OCI-LY3 (cell line): ENCODE data around the gene CCDC142.
A peak's percentile ranks its signal among the peaks of the same experiment; 100 is the strongest.

ENCODE experiments used
- H2AFZ ChIP-seq: fragments of 200-600, 300-600 bp; shearing (Covaris generic); 2 replicates; pipeline ENCODE4 v1.6.0; 2014; ENCODE audit warnings: antibody characterized with exemption, low read depth, low read length
- H3K27ac ChIP-seq: fragments of 200-600, 300-600 bp; sonication (generic); 2 replicates; pipeline ENCODE4 v1.5.1; 2014; ENCODE audit warnings: mild to moderate bottlenecking, low read length, moderate library complexity, mixed read lengths
- H3K27me3 ChIP-seq: fragments of 200-600, 300-600 bp; sonication (generic); 2 replicates; pipeline ENCODE4 v1.6.1; 2014; ENCODE audit warnings: low read depth, low read length, mixed read lengths
- H3K36me3 ChIP-seq: fragments of 200-600, 300-600 bp; sonication (generic); replicated peaks from 2 replicates; pipeline ENCODE3; 2014; ENCODE audit warnings: low read depth, low read length, mixed read lengths
- H3K4me1 ChIP-seq: fragments of 300-600, 200-600 bp; sonication (generic); 2 replicates; pipeline ENCODE4 v1.6.1; 2014; ENCODE audit warnings: low read length, mixed read lengths
- H3K4me2 ChIP-seq: fragments of 200-600, 300-600 bp; sonication (generic); 2 replicates; pipeline ENCODE4 v1.6.1; 2014; ENCODE audit warnings: low read length, mixed read lengths
- H3K4me3 ChIP-seq: fragments of 300-600, 200-600 bp; sonication (generic); 2 replicates; pipeline ENCODE4 v1.5.1; 2014; ENCODE audit warnings: antibody characterized with exemption, mild to moderate bottlenecking, low read length, moderate library complexity
- H3K79me2 ChIP-seq: fragments of 300-600, 200-600 bp; shearing (Covaris generic); 2 replicates; pipeline ENCODE4 v1.6.1; 2014; ENCODE audit warnings: mild to moderate bottlenecking, low read length, mixed read lengths
- H3K9ac ChIP-seq: fragments of 300-600, 200-600 bp; shearing (Covaris generic); 2 replicates; pipeline ENCODE4 v1.6.0; 2014; ENCODE audit warnings: mild to moderate bottlenecking, low read length, moderate library complexity
- H3K9me3 ChIP-seq: fragments of 200-600, 300-600 bp; shearing (Covaris generic); 2 replicates; pipeline ENCODE4 v1.6.1; 2014; ENCODE audit warnings: low read length, mixed read lengths; ENCODE audit not compliant: insufficient read depth
- H4K20me1 ChIP-seq: fragments of 200-600, 300-600 bp; sonication (generic); 2 replicates; pipeline ENCODE4 v1.6.1; 2016; ENCODE audit warnings: low read length, mixed read lengths; ENCODE audit not compliant: insufficient read depth
- CTCF ChIP-seq: fragments of 200-600, 300-600 bp; sonication (generic); IDR thresholded peaks from 2 replicates; pipeline ENCODE4 v1.5.1; 2014; ENCODE audit warnings: antibody characterized with exemption, low read length, low read depth
- EZH2phosphoT487 ChIP-seq: fragments of 200-600 bp; shearing (Covaris generic); IDR thresholded peaks from 2 replicates; pipeline ENCODE4 v1.6.1; 2018; ENCODE audit warnings: antibody characterized with exemption, mixed run types, low read depth

CCDC142 gene, protein sequence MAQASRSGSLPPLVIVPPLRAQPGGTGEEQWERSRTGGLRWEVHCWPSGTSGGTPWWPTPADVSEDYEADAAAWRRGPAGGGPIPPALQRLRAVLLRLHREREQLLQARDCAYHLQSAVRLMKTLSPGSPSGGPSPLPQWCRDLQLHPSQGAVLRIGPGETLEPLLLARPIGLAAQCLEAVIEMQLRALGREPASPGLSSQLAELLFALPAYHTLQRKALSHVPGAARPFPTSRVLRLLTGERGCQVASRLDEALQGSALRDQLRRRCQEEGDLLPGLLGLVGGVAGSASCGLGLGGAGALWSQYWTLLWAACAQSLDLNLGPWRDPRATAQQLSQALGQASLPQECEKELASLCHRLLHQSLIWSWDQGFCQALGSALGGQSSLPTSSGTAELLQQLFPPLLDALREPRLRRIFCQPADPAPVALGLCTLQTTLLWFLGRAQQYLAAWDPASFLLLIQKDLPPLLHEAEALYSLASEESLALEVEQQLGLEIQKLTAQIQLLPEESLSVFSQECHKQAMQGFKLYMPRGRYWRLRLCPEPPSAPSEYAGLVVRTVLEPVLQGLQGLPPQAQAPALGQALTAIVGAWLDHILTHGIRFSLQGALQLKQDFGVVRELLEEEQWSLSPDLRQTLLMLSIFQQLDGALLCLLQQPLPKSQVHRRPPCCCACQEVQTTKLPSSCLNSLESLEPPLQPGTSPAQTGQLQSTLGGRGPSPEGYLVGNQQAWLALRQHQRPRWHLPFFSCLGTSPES

DNA sequence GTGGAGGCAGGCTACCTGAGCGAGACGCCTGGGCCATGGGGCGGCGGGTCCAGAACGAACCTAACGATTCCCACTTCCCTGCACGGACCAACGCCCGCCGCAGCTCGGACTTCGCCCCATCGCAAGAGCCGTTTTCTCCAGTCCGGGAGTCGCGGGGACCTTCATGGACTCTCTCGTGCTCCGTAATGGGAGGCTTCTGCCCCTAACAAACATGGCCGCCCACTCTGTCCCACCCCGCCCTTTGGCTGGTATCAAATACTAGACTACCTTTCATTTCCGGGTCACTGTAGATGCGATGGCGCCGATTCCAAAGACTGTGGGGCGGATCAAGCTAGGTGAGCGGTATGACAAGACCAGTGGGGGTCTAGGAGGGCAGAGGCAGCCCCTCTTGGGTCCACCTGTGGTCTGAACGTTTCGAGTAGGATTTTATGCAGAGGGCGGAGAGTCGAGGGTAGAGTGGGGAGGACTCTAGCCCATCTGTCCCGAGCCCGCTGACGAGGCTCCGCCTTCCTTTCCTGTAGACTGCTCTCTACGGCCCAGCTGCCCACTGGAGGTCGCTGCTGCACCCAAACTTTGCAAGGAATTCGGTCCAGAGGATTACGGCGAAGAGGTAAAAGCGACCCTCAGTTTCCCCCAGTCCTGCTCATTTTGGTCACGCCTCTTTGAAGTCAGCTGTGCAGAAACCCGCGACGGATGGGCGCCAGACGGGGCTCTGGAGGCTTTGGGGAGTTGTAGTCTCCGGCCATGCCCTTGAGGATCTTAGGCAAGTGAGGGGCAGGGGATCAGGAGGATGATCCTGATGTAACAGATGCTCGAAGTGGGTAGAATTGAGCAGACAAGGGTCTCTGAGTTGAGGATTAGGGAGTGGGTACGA, at the start of gene CCDC142, which contains the start of gene TTC31:
TSS of gene CCDC142 (minus strand) at position 198 of the 874 bp plus-strand sequence. CDS start at position 37, 161 bp downstream.
TSS of gene TTC31 (plus strand) at position 281 of the 874 bp plus-strand sequence. CDS start at position 296, 15 bp downstream.
- Histone ChIP-seq H3K4me2 (peak within 1 kb of the TSS; percentile 98), H2AFZ (peak within 1 kb of the TSS; percentile 87), H3K27ac (peak within 1 kb of the TSS; percentile 79), H4K20me1 (no peaks in the 10 kb centered on the region), H3K9me3 (no peaks in the 10 kb centered on the region), H3K4me3 (peak within 1 kb of the TSS; percentile 99), H3K79me2 (peaks cover 22% of the 10 kb centered on the region), H3K9ac (peak within 1 kb of the TSS; percentile 80), H3K4me1 (peaks cover 8% of the 10 kb centered on the region), H3K27me3 (no peaks in the 10 kb centered on the region), H3K36me3 (peaks cover 3% of the 10 kb centered on the region)
- TF ChIP-seq EZH2phosphoT487 = no peak
- peak; percentile 93 for TF ChIP-seq CTCF

GRCh38 chr2:74532222-74532621, 49.4 kb upstream of the CCDC142 start:
- Histone ChIP-seq H3K4me2 (no peak overlapping the region), H3K36me3 (peaks cover 34% of the 10 kb centered on the region)
- TF ChIP-seq CTCF = peak; percentile 66
- TF ChIP-seq EZH2phosphoT487 = no peak

GRCh38 chr2:74531666-74532065, 48.9 kb upstream of the CCDC142 start:
- no peak overlapping the region for H2AFZ ChIP-seq
- peaks cover 48% of the 10 kb centered on the region for H3K79me2 ChIP-seq
- H3K9ac ChIP-seq = no peak overlapping the region
- no peaks in the 10 kb centered on the region for H3K9me3 ChIP-seq
- no peak overlapping the region for H3K4me3 ChIP-seq
- peaks cover 40% of the 10 kb centered on the region for H3K36me3 ChIP-seq
- H3K4me2 ChIP-seq = no peak overlapping the region
- no peaks in the 10 kb centered on the region for H3K27me3 ChIP-seq
- peaks cover 33% of the 10 kb centered on the region for H3K4me1 ChIP-seq
- TF ChIP-seq CTCF (no peak), EZH2phosphoT487 (no peak)
- no peaks in the 10 kb centered on the region; the same call in 1 of the 2 replicates for H4K20me1 ChIP-seq
- H3K27ac ChIP-seq = no peak overlapping the region

More at GRCh38 chr2:74532222-74532621, 49.4 kb upstream of the CCDC142 start:
- no peak overlapping the region for H3K9ac ChIP-seq
- no peak overlapping the region for H3K4me3 ChIP-seq
- H2AFZ ChIP-seq = no peak overlapping the region
- H3K27ac ChIP-seq = no peak overlapping the region
- no peaks in the 10 kb centered on the region for H3K9me3 ChIP-seq
- no peaks in the 10 kb centered on the region; the same call in 1 of the 2 replicates for H4K20me1 ChIP-seq
- H3K27me3 ChIP-seq = no peaks in the 10 kb centered on the region
- peaks cover 43% of the 10 kb centered on the region for H3K79me2 ChIP-seq
- H3K4me1 ChIP-seq = peaks cover 28% of the 10 kb centered on the region
